SIG-M5 (cell line): Measurements from ENCODE around the gene METTL9.
"Not testable (repeated sequence)": the region's sequence is repeated elsewhere in the genome, so short reads cannot be mapped to it uniquely, and the experiment has no call there.

ENCODE experiments used
- DNase-seq: peaks from one replicate; lab custom pipeline; 2025; lab: John Stamatoyannopoulos, UW

The METTL9 gene

DNA sequence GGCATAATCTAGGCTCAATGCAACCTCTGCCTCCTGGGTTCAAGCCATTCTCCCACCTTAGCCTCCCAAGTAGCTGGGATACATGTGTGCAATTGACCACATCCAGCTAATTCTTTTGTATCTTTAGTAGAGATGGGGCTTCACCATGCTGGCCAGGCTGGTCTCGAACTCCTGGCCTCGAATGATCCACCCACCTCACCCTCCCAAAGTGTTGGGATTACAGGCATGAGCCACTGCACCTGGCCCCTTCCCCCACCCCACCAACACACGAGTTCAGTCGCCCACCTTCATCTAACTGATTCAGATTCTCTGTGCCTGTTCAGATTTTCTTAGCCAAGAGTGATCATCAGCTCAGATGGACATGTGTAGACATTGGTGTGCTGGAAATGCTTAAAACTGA, 25.0 kb upstream of the METTL9 start:
- no peak for DNase-seq

DNA sequence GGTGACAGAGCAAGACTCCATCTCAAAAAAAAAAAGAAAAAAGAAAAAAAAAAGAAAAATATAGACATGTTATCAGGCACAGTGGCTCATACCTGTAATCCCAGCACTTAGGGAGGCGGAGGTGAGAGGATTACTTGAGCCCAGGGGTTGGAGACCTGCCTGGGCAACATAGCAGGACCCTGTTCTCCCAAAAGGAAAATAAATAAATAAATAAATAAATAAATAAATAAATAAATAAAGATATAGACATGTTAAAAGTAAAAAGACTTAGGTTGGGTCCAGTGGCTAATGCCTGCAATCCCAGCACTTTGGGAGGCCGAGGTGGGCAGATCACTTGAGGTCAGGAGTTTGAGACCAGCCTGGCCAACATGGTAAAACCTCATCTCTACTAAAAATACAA, 23.1 kb upstream of the METTL9 start:
- DNase-seq, result not testable (repeated sequence)

GRCh38 chr16:21577487-21577886, 21.9 kb upstream of the METTL9 start:
- DNase-seq, result not testable (repeated sequence)

- DNase-seq, result not testable (repeated sequence)
Observed at GRCh38 chr16:21578311-21578710, 21.1 kb upstream of the METTL9 start.

DNA sequence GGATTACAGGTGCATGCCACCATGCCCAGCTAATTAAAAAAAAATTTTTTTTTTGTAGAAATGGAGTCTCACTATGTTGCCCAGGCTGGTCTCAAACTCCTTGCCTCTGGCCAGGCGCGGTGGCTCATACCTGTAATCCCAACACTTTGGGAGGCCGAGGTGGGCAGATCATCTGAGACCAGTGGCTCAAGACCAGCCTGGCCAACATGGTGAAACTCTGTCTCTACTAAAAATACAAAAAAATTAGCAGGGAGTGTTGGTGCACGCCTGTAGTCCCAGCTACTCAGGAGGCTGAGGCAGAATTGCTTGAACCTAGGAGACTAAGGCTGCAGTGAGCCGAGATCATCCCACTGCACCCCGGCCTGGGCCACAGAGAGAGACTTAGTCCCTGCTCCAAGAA, 19.2 kb upstream of the METTL9 start:
- not testable (repeated sequence) for DNase-seq

GRCh38 chr16:21580807-21581206, 18.6 kb upstream of the METTL9 start:
- DNase-seq, result no peak

- DNase-seq, result no peak
Observed at GRCh38 chr16:21584817-21585216, 14.6 kb upstream of the METTL9 start.

GRCh38 chr16:21588593-21588992, 10.8 kb upstream of the METTL9 start:
- DNase-seq, result not testable (repeated sequence)

- no peak for DNase-seq
Observed at GRCh38 chr16:21589551-21589950, 9.8 kb upstream of the METTL9 start.

DNA sequence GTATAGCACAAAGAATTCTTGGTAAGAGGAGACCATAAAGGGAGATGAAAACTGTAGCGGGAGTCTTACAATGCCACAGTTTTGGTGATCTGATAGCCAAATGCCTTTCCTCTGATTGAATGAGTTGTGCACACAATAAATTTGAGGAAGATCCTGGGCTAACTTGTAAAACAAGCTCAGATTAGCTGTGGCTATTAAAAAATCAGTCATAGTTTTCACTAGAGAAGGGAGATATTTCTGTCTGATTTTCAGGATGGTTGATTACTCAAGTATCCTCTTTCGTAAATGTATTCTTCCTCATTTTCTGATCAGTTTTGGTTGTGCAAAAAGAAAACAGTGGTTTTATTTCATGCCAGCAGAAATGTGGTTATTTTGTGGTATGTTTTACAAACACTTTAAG, 9.1 kb upstream of the METTL9 start:
- peak; percentile 63 for DNase-seq

DNA sequence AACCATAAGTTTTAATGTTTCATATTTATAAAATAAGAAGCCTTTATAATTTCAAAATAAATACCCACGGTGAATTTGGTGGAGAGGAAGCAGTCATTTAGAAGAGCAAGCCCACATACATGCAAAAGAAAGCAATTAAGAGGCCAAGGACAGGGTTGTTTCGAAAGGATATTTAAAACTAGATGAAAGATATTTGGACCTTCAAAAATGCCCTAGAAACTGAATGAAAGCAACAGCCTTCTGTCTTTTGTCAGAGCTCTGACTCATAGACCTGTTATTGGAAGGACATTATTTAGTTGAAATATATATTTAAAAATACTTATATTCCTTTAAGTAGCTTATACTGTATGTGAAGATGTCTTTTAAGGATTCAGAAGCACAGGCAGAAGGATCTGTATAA, 8.6 kb upstream of the METTL9 start:
- peak; percentile 68 for DNase-seq

- no peak for DNase-seq
Observed at GRCh38 chr16:21592191-21592590, 7.2 kb upstream of the METTL9 start.

- no peak for DNase-seq
Observed at GRCh38 chr16:21593530-21594289, 5.7 kb upstream of the METTL9 start.

DNA sequence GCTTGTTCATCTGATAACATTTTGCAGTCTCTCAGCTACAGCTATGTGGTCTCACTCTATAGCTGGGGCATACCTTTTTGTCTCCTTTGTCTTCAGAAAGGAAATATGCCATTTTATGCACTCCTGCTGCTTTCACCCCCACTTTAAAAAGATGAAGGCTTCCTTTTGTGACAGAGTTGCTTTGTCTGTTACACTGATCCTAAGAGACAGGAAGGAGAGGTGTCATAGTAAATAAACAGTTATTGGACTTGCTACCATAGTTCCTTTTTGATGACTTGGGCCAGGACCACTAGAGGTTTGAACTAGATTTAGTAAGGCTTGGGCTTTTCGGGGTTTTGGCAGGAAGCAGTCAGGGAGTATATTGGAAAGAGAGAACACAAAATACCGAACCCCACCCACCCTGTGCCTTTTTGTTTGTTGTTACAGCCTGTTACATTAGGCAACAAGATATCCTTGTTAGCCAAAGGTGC, 1.8 kb upstream of the METTL9 start:
- DNase-seq, result no peak

- DNase-seq, result no peak
Observed at GRCh38 chr16:21598206-21598605, 1.2 kb upstream of the METTL9 start.

DNA sequence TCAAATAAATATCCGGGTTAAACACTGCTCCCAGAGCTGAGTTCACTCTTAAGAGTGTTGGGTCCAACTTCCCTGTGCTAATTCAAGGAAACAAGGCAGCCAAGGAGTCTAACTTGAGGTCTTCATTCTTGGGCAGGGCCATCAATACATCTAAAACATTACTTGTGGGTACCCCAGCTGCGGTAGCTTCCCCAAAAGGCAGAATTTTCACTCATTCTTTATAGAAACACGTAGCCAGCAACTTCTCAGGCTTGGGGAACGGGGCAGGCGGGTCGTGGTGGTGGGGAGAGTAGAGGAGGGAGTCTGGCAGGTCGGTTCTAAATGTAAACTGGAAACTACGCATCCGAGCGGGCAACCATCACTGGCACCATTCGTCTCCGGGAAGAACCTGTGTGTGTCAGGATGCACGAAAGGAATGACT, 666 bp upstream of the METTL9 start:
- no peak for DNase-seq

DNA sequence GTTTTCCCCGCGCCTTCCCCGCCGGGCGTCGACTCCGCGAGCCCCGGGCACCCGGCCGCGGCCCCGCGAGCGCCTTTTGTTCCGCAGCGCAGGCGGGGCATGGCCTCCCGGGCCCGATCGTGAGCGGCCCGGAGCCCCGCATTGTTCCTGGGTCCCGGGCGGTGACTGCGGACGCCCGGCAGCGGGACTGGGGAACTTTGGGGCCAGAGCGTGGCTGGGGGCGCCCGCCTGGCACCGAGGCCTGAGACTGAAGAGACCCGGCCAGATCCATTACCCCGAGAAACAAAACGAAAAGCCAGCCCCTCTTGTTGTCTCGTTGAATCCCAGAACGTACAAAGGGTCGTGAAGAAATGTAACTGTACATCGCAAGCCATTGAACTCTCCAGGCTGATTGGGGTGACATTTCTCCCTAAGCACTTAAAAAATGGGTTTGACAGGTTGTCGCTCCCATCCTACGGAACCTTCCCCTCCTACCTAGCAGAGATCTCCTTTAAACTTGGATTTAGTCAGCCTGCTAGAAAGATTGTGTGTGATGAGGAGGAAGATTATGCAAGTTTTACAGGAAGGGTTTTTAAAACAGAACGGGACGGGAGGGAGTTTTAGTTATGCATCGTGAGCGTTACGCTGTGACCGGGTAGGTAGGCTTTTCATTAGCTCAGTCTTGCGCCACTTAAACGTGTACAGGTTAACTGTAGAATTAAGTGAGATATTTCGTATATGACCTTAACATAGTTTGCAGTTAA, 825 bp downstream of the METTL9 start:
- DNase-seq, result no peak

DNA sequence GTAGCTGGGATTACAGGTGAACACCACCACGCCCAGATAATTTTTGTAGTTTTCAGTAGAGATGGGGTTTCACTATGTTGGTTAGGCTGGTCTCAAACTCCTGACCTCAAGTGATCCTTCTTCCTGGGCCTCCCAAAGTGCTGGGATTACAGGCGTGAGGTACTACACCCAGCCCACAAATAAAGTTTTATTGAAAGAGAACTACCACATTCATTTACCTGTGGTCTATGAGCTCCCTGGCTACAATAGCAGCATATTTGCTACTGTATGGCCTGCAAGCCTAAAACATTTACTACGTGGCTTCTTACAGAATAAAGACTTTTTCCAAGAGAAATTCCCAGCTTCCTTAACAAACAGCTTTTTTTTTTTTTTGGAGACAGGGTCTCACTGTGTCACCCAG, 3.4 kb downstream of the METTL9 start:
- no peak for DNase-seq

GRCh38 chr16:21603928-21604327, 4.6 kb downstream of the METTL9 start:
- DNase-seq, result no peak

DNA sequence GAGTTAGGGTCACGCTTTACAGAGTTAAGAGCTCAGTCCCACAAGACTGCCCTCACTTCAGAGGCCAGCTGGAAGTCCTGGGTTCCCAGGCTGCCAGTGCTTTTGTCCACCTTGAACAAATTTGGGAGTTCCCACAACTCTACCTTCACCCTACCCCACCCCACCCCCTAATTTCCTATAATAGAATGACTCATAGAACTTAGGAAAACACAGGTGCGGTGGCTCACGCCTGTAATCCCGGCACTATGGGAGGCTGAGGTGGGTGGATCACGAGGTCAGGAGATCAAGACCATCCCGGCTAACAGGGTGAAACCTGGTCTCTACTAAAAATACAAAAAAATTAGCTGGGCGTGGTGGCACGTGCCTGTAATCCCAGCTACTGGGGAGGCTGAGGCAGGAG, 6.5 kb downstream of the METTL9 start:
- DNase-seq, result not testable (repeated sequence)

DNA sequence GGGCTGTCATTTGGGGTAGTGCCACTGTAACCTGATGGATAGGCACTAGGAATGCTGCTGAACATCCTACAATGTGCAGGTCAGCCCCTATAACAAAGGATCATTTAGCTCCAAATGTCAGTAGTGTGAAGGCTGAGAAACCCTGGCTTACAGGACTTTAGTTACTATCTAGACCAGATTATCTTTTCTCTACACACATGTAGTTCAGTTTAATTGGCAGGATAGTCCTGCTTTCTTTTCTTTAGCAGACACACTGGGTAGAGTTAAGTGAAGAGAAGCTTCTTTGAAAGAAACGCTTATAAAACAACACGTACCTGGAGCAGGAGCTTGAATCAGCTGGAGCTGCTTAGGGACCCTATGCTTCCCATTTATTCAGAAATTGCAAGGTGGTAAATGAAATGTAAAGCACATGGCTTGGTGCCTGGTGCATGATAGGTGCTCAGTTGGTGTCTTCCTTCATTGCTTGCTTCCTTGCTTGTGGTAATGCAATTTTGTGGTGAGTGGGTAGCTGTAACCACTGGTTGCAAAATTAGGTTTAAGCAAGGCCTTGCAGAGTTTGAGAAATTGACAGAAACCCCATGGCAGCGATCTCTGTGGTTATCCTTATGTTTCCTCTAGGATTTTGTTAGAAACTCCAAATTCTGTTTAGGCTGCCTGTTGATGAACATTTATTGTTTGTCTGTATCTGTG, 9.4 kb downstream of the METTL9 start:
- DNase-seq, result peak; percentile 86

GRCh38 chr16:21610006-21610544, 10.7 kb downstream of the METTL9 start:
- DNase-seq, result no peak
